HG03457 (cell line): ENCODE measurements around the gene SNRNP35.
"Not testable (repeated sequence)": the region's sequence is repeated elsewhere in the genome, so short reads cannot be mapped to it uniquely, and the experiment has no call there.

ENCODE experiments used
- ATAC-seq: cut with Tn5 transposase; IDR thresholded peaks from one replicate; pipeline ENCODE4 v1.9.1; 2021; ENCODE audit warnings: moderate number of reproducible peaks; ENCODE audit not compliant: unreplicated experiment

The SNRNP35 gene

GRCh38 chr12:123488539-123489230 is 30.7 kb downstream of the SNRNP35 start:
- ATAC-seq = no peak

GRCh38 chr12:123489580-123489979 is 31.6 kb downstream of the SNRNP35 start:
- no peak for ATAC-seq

GRCh38 chr12:123490089-123490488 is 32.1 kb downstream of the SNRNP35 start:
- ATAC-seq = no peak

GRCh38 chr12:123491056-123491455 is 33.1 kb downstream of the SNRNP35 start:
- no peak for ATAC-seq

- ATAC-seq = no peak
Measured at GRCh38 chr12:123491481-123491880, 33.5 kb downstream of the SNRNP35 start.

GRCh38 chr12:123492339-123493039 is 34.5 kb downstream of the SNRNP35 start:
- ATAC-seq = not testable (repeated sequence)

- no peak for ATAC-seq
Measured at GRCh38 chr12:123494124-123494851, 36.3 kb downstream of the SNRNP35 start.

GRCh38 chr12:123497065-123497464 is 39.1 kb downstream of the SNRNP35 start:
- no peak for ATAC-seq

- ATAC-seq = no peak
Measured at GRCh38 chr12:123498126-123498825, 40.3 kb downstream of the SNRNP35 start.

- ATAC-seq = no peak
Measured at GRCh38 chr12:123499332-123499731, 41.4 kb downstream of the SNRNP35 start.

GRCh38 chr12:123502163-123502704 is 44.3 kb downstream of the SNRNP35 start:
- no peak for ATAC-seq

- no peak for ATAC-seq
Measured at GRCh38 chr12:123506059-123506842, 48.3 kb downstream of the SNRNP35 start.

GRCh38 chr12:123506843-123507236 is 48.9 kb downstream of the SNRNP35 start:
- ATAC-seq = no peak

GRCh38 chr12:123512838-123513665 is 55.1 kb downstream of the SNRNP35 start:
- ATAC-seq = no peak

GRCh38 chr12:123513805-123514204 is 55.9 kb downstream of the SNRNP35 start:
- no peak for ATAC-seq

GRCh38 chr12:123514582-123515221 is 56.8 kb downstream of the SNRNP35 start:
- ATAC-seq = not testable (repeated sequence)

- no peak for ATAC-seq
Measured at GRCh38 chr12:123516216-123516780, 58.4 kb downstream of the SNRNP35 start.
